Fibroblast of pulmonary artery (primary cell): Measurements from ENCODE around the gene LIN52.

Experiments used
- DNase-seq: peaks from one replicate; pipeline ENCODE4 v3.0.0-alpha.2; 2010; ENCODE audit warnings: low read depth
- H3K4me3 ChIP-seq: replicated peaks from 2 replicates; pipeline ENCODE4 v1.5.1; 2011; ENCODE audit warnings: low read depth, mild to moderate bottlenecking, control low read depth, low read length, moderate library complexity
- CTCF ChIP-seq: IDR thresholded peaks from 2 replicates; pipeline ENCODE4 v1.5.1; 2011; ENCODE audit warnings: mild to moderate bottlenecking, control low read depth, low read length, inconsistent platforms; ENCODE audit errors: missing control alignments

Gene LIN52

GRCh38 chr14:74221741-74222140 lies 137.0 kb downstream of the LIN52 start:
- no peak for DNase-seq
- TF ChIP-seq CTCF = no peak

DNA sequence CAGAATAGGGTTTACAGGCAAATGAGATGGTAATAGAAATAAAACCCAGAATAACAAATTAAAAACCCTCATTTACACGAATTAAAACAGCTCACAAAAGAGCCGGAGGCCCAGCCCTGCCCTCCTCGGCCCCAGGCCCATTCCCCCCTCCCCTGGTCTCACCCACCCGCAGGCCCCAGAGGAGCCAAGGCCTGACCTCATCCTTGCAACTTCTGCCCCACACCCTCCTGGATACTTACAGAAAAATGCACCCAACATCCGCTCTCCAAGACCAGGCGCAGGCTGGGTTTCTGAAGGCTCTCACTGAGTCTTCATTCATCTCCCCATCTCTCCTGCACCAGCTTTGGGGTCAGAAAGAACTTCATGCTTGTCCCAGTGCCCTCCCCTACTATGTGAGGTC lies 138.3 kb downstream of the LIN52 start:
- no peak for TF ChIP-seq CTCF
- DNase-seq = no peak
- H3K4me3 ChIP-seq = no peak overlapping the region

More at GRCh38 chr14:74221741-74222140, 137.0 kb downstream of the LIN52 start:
- H3K4me3 ChIP-seq = no peak overlapping the region

- DNase-seq = no peak
- no peak for TF ChIP-seq CTCF
- H3K4me3 ChIP-seq = no peak overlapping the region
Measured at GRCh38 chr14:74231784-74232183, 147.0 kb downstream of the LIN52 start.

GRCh38 chr14:74235017-74235416 lies 150.3 kb downstream of the LIN52 start:
- no peak for DNase-seq
- no peak overlapping the region for H3K4me3 ChIP-seq
- no peak for TF ChIP-seq CTCF

GRCh38 chr14:74237441-74237840 lies 152.7 kb downstream of the LIN52 start:
- no peak for TF ChIP-seq CTCF
- H3K4me3 ChIP-seq = no peak overlapping the region
- DNase-seq = no peak

DNA sequence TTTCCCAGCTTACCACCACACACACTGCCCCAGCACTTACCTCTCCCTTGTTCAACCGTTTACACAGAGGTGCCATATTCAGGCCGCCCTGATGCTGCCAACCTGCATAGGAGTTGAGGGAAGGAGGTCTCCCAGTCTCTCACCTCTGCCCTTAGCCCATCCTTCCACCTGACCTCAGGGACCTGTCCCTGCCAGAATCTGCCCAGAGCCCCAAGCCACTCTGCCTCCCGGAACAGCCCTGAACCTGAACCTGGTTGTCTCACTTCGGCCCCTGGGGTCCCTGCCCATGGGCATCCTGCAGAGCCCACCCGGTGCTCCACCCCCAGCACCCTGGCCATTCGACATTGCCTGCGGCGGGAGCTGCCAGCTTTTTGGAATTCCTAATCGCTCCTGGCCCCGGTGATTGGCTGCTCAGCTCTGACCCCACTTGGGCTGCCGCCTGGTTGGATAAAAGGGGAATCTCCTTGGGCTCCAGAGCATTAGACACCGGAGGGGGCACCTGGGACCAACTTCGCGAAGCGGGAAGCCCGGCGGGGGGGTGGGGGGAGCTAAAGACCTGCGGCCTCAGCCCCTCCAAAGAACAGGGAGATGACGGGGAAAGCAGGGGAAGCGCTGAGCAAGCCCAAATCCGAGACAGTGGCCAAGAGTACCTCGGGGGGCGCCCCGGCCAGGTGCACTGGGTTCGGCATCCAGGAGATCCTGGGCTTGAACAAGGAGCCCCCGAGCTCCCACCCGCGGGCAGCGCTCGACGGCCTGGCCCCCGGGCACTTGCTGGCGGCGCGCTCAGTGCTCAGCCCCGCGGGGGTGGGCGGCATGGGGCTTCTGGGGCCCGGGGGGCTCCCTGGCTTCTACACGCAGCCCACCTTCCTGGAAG lies 154.5 kb downstream of the LIN52 start, which contains the start of gene VSX2:
Gene VSX2 (plus strand): TSS at position 476 of the 874 bp plus-strand sequence. CDS start 113 bp downstream, at position 589.
- no peak for DNase-seq
- no peak for TF ChIP-seq CTCF
- no peak within 1 kb of the TSS for H3K4me3 ChIP-seq
